ENCODE data around the gene RORB. TPM values are rescaled to one million over a fixed set of nuclear protein-coding genes. Genes with fewer than 3 reads are reported as not detected.

Gene RORB
- total RNA-seq, 4 donors from 2014 or later: 0.13 to 1.5 (median 0.50) TPM

GRCh38 chr9:74557571-74557970, 60.4 kb downstream of the RORB start:
- H3K36me3 ChIP-seq: no peaks in the 10 kb centered on the region
- H3K4me1 ChIP-seq: no peaks in the 10 kb centered on the region
- no peak for DNase-seq
- no peaks in the 10 kb centered on the region for H3K9me3 ChIP-seq
- H3K4me3 ChIP-seq: no peak overlapping the region
- WGBS, 2 donors: 50 to 69% methylated on average over 5 of the region's 5 CpGs
- H3K27me3 ChIP-seq: no peaks in the 10 kb centered on the region
- TF ChIP-seq CTCF (IDR thresholded peaks at IDR 0.05): no peak
- TF ChIP-seq POLR2A (IDR thresholded peaks at IDR 0.05): no peak
- no peak overlapping the region for H3K27ac ChIP-seq
- intact Hi-C loops (cut with DNase I): no loop called here

GRCh38 chr9:74562611-74563010, 65.5 kb downstream of the RORB start:
- Histone ChIP-seq H3K27ac (no peak overlapping the region), H3K4me3 (no peak overlapping the region), H3K27me3 (no peaks in the 10 kb centered on the region), H3K36me3 (no peaks in the 10 kb centered on the region), H3K9me3 (no peaks in the 10 kb centered on the region), H3K4me1 (no peaks in the 10 kb centered on the region)
- no peak for DNase-seq
- intact Hi-C loops (cut with DNase I): no loop called here
- TF ChIP-seq POLR2A (IDR thresholded peaks at IDR 0.05) (no peak), CTCF (IDR thresholded peaks at IDR 0.05) (no peak)

GRCh38 chr9:74570879-74571512, 73.9 kb downstream of the RORB start:
- TF ChIP-seq CTCF (IDR thresholded peaks at IDR 0.05) (peak in 5 of 6 experiments; percentile 34 to 69 (median 59)), POLR2A (IDR thresholded peaks at IDR 0.05) (no peak)
- intact Hi-C loops (cut with DNase I): no loop called here

GRCh38 chr9:74573640-74574191, 76.6 kb downstream of the RORB start:
- TF ChIP-seq CTCF (IDR thresholded peaks at IDR 0.05) (no peak), POLR2A (IDR thresholded peaks at IDR 0.05) (no peak)
- no peak for DNase-seq
- intact Hi-C loops (cut with DNase I): no loop called here
- Histone ChIP-seq H3K27me3 (no peaks in the 10 kb centered on the region), H3K4me3 (no peak overlapping the region), H3K27ac (no peak overlapping the region), H3K36me3 (no peaks in the 10 kb centered on the region), H3K9me3 (no peaks in the 10 kb centered on the region), H3K4me1 (no peaks in the 10 kb centered on the region)
- WGBS, 2 donors: 70 to 75% methylated on average over 8 of the region's 8 CpGs

More at GRCh38 chr9:74570879-74571512, 73.9 kb downstream of the RORB start:
- H3K36me3 ChIP-seq: no peaks in the 10 kb centered on the region
- no peak overlapping the region for H3K4me3 ChIP-seq
- no peaks in the 10 kb centered on the region for H3K9me3 ChIP-seq
- WGBS, 2 donors: 23 to 26% methylated on average over 4 of the region's 4 CpGs
- H3K27me3 ChIP-seq: no peaks in the 10 kb centered on the region
- H3K4me1 ChIP-seq: no peaks in the 10 kb centered on the region
- DNase-seq: no peak
- H3K27ac ChIP-seq: no peak overlapping the region

GRCh38 chr9:74576176-74576575, 79.0 kb downstream of the RORB start:
- H3K4me1 ChIP-seq: no peaks in the 10 kb centered on the region
- DNase-seq: no peak
- intact Hi-C loops (cut with DNase I): no loop called here
- no peak overlapping the region for H3K4me3 ChIP-seq
- no peaks in the 10 kb centered on the region for H3K9me3 ChIP-seq
- H3K27me3 ChIP-seq: no peaks in the 10 kb centered on the region
- no peaks in the 10 kb centered on the region for H3K36me3 ChIP-seq
- WGBS, 2 donors: 33 to 50% methylated on average over 1 of the region's 1 CpG
- no peak for TF ChIP-seq POLR2A (IDR thresholded peaks at IDR 0.05)
- TF ChIP-seq CTCF (IDR thresholded peaks at IDR 0.05): no peak
- H3K27ac ChIP-seq: no peak overlapping the region

Measured in esophagus squamous epithelium (tissue), 5 donors.